GM18873 (cell line): Measurements from ENCODE around the gene CAMKMT.

Source experiments
- ATAC-seq: cut with Tn5 transposase; IDR thresholded peaks from one replicate; pipeline ENCODE4 v1.9.1; 2021; ENCODE audit warnings: mild to moderate bottlenecking, moderate library complexity, moderate number of reproducible peaks; ENCODE audit not compliant: unreplicated experiment, low FRiP score

The CAMKMT gene

GRCh38 chr2:44632931-44633689 is 271.4 kb downstream of the CAMKMT start:
- no peak for ATAC-seq

GRCh38 chr2:44635725-44636124 is 274.0 kb downstream of the CAMKMT start:
- ATAC-seq = no peak

GRCh38 chr2:44638649-44639048 is 276.9 kb downstream of the CAMKMT start:
- no peak for ATAC-seq

DNA sequence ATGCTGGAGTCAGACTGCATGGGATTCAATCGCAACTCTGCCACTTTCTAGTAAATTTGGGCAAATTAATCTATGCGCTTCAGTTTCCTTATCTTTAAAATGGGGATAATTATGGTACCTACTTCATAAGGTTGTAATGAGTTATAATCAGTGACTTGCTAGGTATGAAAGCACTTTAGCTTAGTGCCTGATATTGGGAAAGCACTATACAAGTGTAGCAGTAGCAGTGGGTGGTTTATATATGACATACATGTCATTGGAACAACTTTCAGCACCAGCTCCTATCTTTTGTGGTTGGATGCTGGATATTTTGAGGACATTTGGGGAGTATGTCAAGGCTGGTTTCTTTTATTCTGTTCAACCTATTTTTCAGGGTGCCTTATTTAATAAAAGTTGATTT is 277.7 kb downstream of the CAMKMT start:
- ATAC-seq = no peak

DNA sequence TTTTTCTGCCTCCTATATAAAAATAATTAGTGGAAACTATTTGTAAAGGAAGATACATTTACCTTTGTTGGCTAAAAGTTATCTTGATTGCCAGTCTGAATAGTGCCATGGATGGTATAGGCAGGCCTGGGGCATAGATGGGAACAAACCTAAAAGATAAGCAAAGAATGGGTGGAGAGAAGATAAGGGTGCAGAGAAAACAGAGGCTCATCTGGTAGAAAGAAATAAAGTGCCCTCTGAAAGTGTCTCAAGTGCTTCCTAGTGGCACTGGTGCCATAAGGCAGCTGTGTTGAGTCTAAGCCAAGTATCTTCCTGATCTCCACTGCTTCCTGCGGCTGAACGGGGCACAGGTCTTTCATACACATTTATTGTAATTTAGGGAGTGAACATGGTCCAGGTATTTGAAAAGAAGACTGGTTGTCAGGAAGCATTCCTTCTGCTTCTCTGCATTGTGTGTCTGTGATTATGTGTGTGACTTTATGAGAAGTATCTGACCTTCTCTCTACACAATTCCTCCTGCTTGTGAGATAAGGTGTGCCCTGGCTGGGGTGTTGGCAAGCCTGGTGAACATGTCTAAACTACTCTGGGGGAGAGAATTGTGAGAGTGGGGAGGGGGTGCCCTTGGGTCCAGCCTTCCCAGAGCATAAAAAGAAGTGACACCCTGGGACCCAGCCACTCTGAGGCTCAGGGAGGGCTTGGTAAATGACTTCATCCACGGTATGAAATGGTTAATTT is 280.5 kb downstream of the CAMKMT start:
- ATAC-seq = no peak

DNA sequence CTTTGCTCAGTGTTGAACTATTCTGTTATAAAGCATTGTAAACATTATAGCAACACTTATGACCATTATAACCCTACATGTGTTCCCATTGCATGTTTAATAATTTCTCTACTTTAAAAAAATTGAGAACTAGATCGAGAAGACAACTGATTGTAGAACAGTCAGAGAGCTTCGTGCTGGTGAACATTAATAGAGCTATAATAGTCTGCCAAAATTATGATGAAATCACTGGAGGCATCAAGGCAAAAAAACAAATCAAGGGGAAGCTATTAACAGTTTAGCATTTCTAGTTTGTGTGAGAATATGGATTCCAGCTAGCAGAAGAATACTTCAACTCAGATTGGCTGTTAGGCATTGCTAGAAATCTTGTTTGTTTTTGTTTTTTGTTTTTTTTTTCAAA is 284.2 kb downstream of the CAMKMT start:
- ATAC-seq = no peak

- no peak for ATAC-seq
Measured at GRCh38 chr2:44649381-44649780, 287.6 kb downstream of the CAMKMT start.

GRCh38 chr2:44650796-44651195 is 289.0 kb downstream of the CAMKMT start:
- no peak for ATAC-seq

DNA sequence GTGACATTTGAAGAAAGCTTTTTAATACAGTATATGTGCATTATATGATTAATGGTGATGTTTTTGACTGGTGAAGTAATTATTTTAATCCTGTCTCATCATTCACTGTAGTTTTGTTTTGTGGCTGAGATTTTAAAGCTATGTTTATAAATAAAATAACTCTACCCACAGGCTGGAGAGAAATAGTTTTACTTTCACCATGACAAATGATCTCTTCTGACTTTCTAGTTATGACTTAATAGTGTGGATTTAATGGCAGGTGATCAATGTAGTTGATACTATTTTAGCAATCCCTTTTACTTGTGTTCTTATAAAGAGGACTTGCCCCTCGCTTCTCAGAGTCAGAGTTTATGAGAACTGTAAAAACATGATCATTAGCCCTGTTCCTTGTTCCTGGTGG is 290.2 kb downstream of the CAMKMT start:
- no peak for ATAC-seq

DNA sequence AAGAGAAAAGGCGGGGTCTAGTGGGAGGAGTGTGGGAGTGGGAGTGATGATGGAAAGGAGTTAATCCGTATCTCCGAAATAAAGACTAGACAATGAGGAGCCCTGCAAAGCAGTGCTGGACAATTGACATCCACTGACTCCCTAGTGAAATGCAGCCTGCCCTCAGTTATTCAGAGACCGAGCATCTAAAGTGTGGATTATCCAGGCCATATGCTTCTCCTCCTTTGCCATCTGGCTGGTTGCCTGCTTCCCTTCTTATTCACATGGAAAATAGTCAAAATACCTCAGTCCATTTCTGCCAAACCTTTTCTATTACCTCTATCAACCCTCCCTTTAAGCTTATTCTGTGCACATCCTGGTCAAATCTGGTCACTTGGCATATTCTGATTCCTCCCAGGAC is 291.0 kb downstream of the CAMKMT start:
- ATAC-seq = no peak

GRCh38 chr2:44655401-44655864 is 293.7 kb downstream of the CAMKMT start:
- ATAC-seq = no peak

GRCh38 chr2:44656460-44656859 is 294.7 kb downstream of the CAMKMT start:
- no peak for ATAC-seq

DNA sequence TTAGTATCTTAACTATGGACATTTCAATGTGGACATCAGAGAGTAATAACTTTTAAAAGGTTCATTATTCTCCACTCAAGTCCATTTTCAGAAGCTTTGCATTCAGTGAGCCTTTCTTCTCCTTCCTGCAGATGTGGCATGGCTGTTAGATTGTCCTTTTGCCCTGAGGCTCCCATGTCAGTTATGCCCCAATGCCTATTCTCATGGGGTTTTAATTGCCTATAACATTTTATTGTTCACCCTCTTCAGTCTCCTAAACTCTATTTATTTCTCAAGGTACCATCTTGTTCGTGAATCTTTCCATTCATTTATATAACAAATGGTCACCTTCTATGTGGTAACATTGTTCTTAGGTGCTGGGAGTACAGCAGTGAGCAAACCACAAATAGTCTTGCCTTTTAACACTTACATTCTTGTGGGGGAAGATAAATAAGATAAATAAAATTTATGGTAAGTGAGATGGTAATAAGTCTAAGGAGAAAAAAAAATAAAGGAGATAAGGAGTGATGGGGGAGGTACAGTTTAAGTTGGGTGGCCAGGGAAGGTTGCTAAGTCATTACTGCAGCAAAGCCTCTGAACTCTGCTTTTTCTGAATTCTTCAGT is 301.8 kb downstream of the CAMKMT start:
- ATAC-seq = no peak

DNA sequence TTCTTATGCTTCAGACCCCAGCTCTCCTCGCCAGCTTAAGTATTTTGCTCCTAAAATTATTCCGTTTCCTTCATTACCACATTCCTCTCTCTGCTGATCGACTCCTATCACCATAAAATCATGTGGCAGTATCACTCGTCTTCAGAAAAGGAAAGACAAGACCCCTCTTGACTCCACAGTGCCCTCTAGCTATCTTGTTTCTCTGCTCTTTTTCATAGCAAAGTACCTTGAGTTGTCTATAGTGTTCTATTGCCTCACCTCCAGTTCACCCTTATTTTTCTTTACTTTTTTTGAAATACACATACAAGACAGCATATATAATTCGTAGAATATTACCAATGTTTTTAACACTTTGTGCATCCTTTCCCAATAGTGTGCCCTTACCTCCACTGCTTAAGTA is 306.6 kb downstream of the CAMKMT start:
- no peak for ATAC-seq

DNA sequence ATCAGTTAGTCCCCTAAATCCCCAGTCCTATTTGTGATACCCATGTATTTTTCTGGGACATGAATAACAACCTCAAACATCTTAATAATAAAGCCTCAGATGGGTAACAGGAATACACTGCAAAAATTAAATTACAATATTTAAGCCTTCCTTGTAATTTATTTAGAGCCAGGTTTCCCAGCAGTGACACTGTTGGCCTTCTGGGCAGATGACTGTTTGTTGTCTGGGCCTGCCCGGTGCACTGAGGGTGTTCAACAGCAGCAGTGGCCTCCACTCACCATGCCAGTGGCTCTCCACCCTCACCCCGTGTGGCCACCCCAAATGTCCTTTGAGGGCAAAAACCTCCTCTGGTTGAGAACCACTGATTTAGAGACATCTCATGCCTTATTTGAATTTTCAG is 309.5 kb downstream of the CAMKMT start:
- no peak for ATAC-seq

DNA sequence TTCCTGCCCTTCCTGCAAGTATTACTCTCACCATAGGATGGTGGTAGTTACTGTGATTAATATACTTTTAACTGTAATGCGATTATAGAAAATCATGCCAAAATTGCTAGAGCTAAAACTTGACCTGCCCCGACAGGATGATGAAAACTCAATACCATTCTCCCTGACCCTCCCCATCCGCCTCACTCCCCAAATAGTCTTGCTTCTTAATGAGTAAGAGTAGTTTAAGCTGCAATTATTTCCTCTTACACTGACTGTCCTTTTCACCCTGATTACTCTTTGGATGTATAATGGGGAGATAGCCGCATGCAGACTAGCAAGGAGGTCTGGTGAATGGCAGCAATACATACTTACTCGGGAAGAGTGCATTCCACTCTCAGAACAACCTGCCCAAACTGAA is 310.2 kb downstream of the CAMKMT start:
- ATAC-seq = no peak

GRCh38 chr2:44672431-44672830 is 310.7 kb downstream of the CAMKMT start:
- no peak for ATAC-seq

DNA sequence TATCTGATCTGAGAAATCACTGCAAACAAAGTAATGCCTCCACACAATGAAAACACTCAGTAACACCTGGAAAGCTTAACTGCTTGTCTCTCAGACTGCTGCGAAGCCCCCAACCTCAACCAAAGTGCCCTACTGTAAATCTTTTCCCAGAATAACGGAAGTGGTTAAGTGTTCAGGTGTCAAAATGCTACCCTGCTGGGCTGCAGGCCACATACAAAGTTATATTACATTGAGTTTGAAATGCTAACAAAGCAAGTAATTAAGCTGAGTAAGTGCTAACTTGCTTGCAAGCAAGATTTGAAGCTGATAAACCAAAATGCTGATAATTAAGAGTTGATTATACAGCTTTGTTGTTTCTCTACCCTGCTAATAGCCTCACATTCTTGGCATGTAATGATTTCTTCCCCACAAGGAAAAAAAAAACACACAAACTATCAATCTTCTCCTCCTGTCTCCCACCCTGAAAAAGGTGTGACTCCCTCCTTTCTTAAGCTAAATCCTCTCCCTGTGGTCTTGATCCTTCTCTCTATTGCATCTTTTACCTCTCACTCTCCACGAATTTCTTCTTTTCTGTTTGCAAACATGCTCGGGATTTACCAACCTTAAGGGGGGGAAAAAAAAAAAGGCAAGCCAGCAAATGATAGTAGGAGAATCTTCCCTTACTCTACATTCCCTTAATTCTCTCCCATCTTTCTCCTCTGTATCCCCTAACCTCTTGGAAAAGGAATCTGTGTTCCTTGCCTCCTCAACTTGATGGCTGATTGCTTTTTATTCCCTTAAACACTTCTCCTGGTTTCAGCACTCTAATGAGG is 312.9 kb downstream of the CAMKMT start:
- no peak for ATAC-seq

DNA sequence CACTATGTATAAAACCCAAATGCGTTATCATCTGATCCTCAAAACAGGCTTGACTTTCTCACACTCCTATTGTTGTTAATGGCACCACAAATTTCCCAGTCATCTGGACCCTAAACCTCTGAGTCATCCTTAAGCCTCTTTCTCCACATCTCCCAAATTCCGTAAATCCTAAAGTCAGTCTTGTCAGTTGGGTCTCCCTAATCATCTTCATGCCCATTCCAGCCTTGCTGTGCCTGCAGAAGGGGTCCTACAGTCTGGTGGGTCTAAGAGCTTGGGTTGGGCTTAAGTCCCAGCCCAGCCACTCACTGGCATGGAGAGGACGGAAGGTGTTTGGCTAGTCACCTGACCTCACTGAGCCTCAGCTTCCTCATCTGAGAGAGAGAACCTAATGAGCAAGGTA is 314.6 kb downstream of the CAMKMT start:
- ATAC-seq = no peak

DNA sequence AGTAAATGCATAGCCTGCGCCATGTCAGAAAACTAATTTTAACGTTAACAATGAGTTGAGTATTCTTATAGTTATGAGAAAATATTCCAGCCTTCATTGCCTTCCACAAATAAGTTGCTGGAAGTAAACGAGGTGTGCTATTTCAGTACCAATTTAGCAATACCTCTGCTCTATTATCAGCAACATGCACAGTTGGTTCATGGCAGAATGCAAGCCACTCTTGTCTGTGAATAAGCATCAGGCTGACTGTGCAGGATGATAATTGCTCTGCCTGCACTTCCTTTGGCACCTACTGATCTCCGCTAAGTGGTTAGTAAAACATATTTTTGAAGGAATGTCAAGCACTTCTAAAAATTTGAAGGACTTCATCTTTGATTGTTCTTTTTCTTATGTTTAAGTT is 317.8 kb downstream of the CAMKMT start:
- ATAC-seq = no peak

DNA sequence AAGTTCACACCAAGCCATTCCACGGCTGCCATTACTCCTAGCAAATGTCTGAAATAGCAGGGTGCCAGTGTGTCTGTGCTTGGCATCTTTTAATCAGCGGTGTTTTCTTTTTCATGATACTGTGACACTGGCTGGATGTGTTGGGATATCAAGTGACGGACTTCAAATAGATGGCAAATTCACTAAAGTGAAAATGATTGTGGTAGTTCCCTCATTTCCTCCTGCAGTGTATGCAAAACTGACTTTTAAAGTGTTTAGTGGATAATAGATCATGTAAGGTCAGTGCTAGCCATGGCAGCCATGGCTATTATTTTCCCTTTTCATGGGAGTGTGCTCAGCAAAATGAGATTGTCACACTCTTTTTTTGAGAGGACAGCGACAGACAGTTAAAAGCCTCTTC is 318.2 kb downstream of the CAMKMT start:
- no peak for ATAC-seq
